GM15510 (cell line): Measurements from ENCODE around the gene UQCR10.

Experiments used
- POLR2A ChIP-seq: IDR thresholded peaks from 3 replicates; pipeline ENCODE4 v1.6.1; 2011; ENCODE audit warnings: borderline replicate concordance; ENCODE audit not compliant: insufficient read length; ENCODE audit errors: extremely low read depth

UQCR10 gene

GRCh38 chr22:29816980-29817379 lies 49.8 kb downstream of the UQCR10 start:
- no peak for TF ChIP-seq POLR2A

GRCh38 chr22:29817724-29818123 lies 50.6 kb downstream of the UQCR10 start:
- TF ChIP-seq POLR2A, result no peak

- TF ChIP-seq POLR2A, result no peak
Measured at GRCh38 chr22:29819501-29819900, 52.3 kb downstream of the UQCR10 start.
